ENCODE data around the gene NRG4. TPM values are rescaled to one million over a fixed set of nuclear protein-coding genes. Genes with fewer than 3 reads are reported as not detected.

NRG4 gene
- total RNA-seq, 1 donor from 2014 or later = 0.36 TPM

GRCh38 chr15:75943246-75943645 is 69.0 kb downstream of the NRG4 start:
- no peaks in the 10 kb centered on the region for H3K27me3 Mint-ChIP-seq (ENCODE audit: insufficient read depth, low read depth)
- Histone ChIP-seq H3K4me2 (no peak overlapping the region), H4K20me1 (ENCODE audit: low read depth) (no peaks in the 10 kb centered on the region), H2AFZ (replicated peaks) (no peak overlapping the region), H3K9ac (no peak overlapping the region), H3K4me3 (no peak overlapping the region), H3K79me2 (ENCODE audit: low read depth) (no peaks in the 10 kb centered on the region), H3K9me3 (ENCODE audit: low read depth) (no peaks in the 10 kb centered on the region), H3F3A (ENCODE audit: low read depth) (peaks cover 16% of the 10 kb centered on the region), H3K27me3 (no peaks in the 10 kb centered on the region), H3K4me1 (no peaks in the 10 kb centered on the region), H3K36me3 (peaks cover 8% of the 10 kb centered on the region), H3K27ac (no peak overlapping the region)
- DNase-seq (ENCODE audit: low spot score) = no peak
- H3K4me1 Mint-ChIP-seq = no peaks in the 10 kb centered on the region
- H3K36me3 Mint-ChIP-seq = peaks cover 17% of the 10 kb centered on the region
- no peak overlapping the region for H3K4me3 Mint-ChIP-seq
- TF ChIP-seq EZH2 (IDR thresholded peaks at IDR 0.05) (no peak), EZH2phosphoT487 (IDR thresholded peaks at IDR 0.05) (no peak), CTCF (IDR thresholded peaks at IDR 0.05) (no peak)
- peaks cover 7% of the 10 kb centered on the region for H3K9me3 Mint-ChIP-seq
- no peak overlapping the region for H3K27ac Mint-ChIP-seq

- no peak for DNase-seq (ENCODE audit: low spot score)
- Mint-ChIP-seq H3K4me1 (no peaks in the 10 kb centered on the region), H3K27ac (no peak overlapping the region), H3K27me3 (ENCODE audit: insufficient read depth, low read depth) (no peaks in the 10 kb centered on the region), H3K4me3 (no peak overlapping the region), H3K9me3 (peaks cover 7% of the 10 kb centered on the region), H3K36me3 (peaks cover 25% of the 10 kb centered on the region)
- Histone ChIP-seq H3K4me2 (no peak overlapping the region), H3F3A (ENCODE audit: low read depth) (peaks cover 16% of the 10 kb centered on the region), H3K4me1 (no peaks in the 10 kb centered on the region), H3K27ac (no peak overlapping the region), H3K27me3 (no peaks in the 10 kb centered on the region), H2AFZ (replicated peaks) (no peak overlapping the region), H4K20me1 (ENCODE audit: low read depth) (no peaks in the 10 kb centered on the region), H3K79me2 (ENCODE audit: low read depth) (no peaks in the 10 kb centered on the region), H3K9me3 (ENCODE audit: low read depth) (no peaks in the 10 kb centered on the region), H3K4me3 (no peak overlapping the region), H3K9ac (no peak overlapping the region), H3K36me3 (peaks cover 9% of the 10 kb centered on the region)
- TF ChIP-seq EZH2 (IDR thresholded peaks at IDR 0.05) = no peak
- TF ChIP-seq CTCF (IDR thresholded peaks at IDR 0.05) = no peak
- no peak for TF ChIP-seq EZH2phosphoT487 (IDR thresholded peaks at IDR 0.05)
Measured at GRCh38 chr15:75942464-75942863, 69.8 kb downstream of the NRG4 start.

GRCh38 chr15:75930866-75931265 is 81.4 kb downstream of the NRG4 start:
- H3K36me3 ChIP-seq = peaks cover 20% of the 10 kb centered on the region
- Mint-ChIP-seq H3K27ac (no peak overlapping the region), H3K36me3 (peaks cover 13% of the 10 kb centered on the region), H3K4me1 (no peaks in the 10 kb centered on the region), H3K9me3 (no peaks in the 10 kb centered on the region), H3K27me3 (ENCODE audit: insufficient read depth, low read depth) (peaks cover 2% of the 10 kb centered on the region), H3K4me3 (no peak overlapping the region)
- no peaks in the 10 kb centered on the region for H3K27me3 ChIP-seq
- no peaks in the 10 kb centered on the region for H3K9me3 ChIP-seq (ENCODE audit: low read depth)
- H3K4me3 ChIP-seq = no peak overlapping the region
- peaks cover 11% of the 10 kb centered on the region for H4K20me1 ChIP-seq (ENCODE audit: low read depth)
- no peaks in the 10 kb centered on the region for H3K4me1 ChIP-seq
- H3K27ac ChIP-seq = no peak overlapping the region
- no peak for DNase-seq (ENCODE audit: low spot score)
- peaks cover 8% of the 10 kb centered on the region for H3F3A ChIP-seq (ENCODE audit: low read depth)
- no peak overlapping the region for H3K9ac ChIP-seq
- H3K79me2 ChIP-seq (ENCODE audit: low read depth) = peaks cover 26% of the 10 kb centered on the region
- H2AFZ ChIP-seq (replicated peaks) = no peak overlapping the region
- TF ChIP-seq EZH2phosphoT487 (IDR thresholded peaks at IDR 0.05) (no peak), EZH2 (IDR thresholded peaks at IDR 0.05) (no peak), CTCF (IDR thresholded peaks at IDR 0.05) (no peak)
- H3K4me2 ChIP-seq = no peak overlapping the region
